HFF-Myc (cell line): Measurements from ENCODE around the gene GABRB1.
"Not testable (repeated sequence)": the region's sequence is repeated elsewhere in the genome, so short reads cannot be mapped to it uniquely, and the experiment has no call there.

Source experiments
- DNase-seq: peaks from one replicate; pipeline ENCODE4 v3.0.0-alpha.2; 2011; ENCODE audit warnings: low read depth; ENCODE audit errors: extremely low read depth
- H3K4me3 ChIP-seq: replicated peaks from 2 replicates; pipeline ENCODE4 v1.5.1; 2011; ENCODE audit warnings: low read depth, mild to moderate bottlenecking, control low read depth, low read length
- CTCF ChIP-seq: IDR thresholded peaks from 2 replicates; pipeline ENCODE4 v1.5.1; 2012; ENCODE audit warnings: mild to moderate bottlenecking, low read depth, low read length, control low read depth; ENCODE audit errors: missing control alignments

The GABRB1 gene

DNA sequence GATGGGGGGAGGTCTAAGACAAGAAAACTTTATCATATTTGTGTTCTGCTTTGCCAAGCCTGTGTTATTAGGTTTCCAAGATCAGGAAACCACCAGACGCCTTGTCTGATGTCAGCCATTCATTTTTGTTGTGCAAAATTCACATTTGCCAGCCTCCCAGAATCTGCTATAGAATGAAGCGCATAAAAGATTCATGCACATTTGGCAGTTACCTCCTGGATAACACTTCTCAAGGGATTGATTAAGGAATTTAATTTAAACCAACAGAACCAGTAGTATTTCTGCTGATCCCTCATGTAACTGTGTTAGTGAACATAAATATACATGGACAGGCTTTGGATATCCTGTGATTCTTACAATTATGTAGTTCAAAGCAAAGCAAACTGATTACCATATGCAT is 244.2 kb downstream of the GABRB1 start:
- no peak overlapping the region for H3K4me3 ChIP-seq
- DNase-seq, result no peak
- TF ChIP-seq CTCF, result no peak

DNA sequence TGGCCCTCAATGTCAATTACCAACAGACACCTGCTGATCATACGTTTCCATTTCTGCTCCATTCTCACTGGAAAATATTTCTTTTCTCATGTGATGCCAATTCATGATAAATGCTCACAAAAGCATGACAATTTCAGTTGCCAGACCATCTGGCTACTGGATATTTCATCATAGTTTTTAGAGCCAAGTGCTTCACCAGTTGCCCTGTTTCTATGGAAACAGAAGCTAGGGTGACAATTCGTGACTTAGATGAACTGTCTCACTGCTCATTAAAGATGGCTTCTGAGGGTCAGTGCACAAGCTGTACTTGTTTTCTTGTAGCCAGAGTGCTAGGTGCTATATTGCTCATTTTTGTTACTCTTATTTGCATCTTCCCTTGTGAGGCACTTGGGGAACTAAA is 247.3 kb downstream of the GABRB1 start:
- DNase-seq, result no peak
- TF ChIP-seq CTCF, result no peak
- H3K4me3 ChIP-seq, result no peak overlapping the region

- no peak for TF ChIP-seq CTCF
- DNase-seq, result peak; percentile 4
These were observed 256.4 kb downstream of the GABRB1 start for GRCh38 chr4:47287735-47288134.

GRCh38 chr4:47289805-47290204 is 258.4 kb downstream of the GABRB1 start:
- H3K4me3 ChIP-seq, result no peak overlapping the region
- TF ChIP-seq CTCF, result no peak
- DNase-seq, result no peak

More at GRCh38 chr4:47287735-47288134, 256.4 kb downstream of the GABRB1 start:
- no peak overlapping the region for H3K4me3 ChIP-seq

- not testable (repeated sequence) for H3K4me3 ChIP-seq, DNase-seq
These were observed 259.5 kb downstream of the GABRB1 start for GRCh38 chr4:47290873-47291272.

- H3K4me3 ChIP-seq, result no peak overlapping the region
- no peak for TF ChIP-seq CTCF
- DNase-seq, result no peak
These were observed 277.8 kb downstream of the GABRB1 start for GRCh38 chr4:47309165-47309564.

DNA sequence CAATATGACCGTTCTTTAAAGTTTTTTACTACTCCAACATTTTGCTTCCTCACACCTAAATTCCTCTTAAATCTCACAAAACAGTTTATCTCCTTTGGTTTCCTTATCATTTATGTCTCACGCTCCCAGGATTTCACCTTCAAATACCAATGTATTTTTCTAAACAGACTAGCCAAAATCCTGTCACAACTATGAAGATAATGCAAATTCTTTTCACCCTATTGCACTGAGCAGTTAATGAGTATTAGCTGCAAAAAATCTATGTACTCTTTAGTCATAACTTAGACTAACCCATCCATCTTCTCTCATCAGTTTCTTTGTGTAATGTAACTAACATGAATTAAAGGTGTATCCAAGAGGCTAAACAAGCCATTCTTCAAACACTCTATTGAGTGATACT is 280.8 kb downstream of the GABRB1 start:
- DNase-seq, result no peak
- no peak for TF ChIP-seq CTCF
- H3K4me3 ChIP-seq, result no peak overlapping the region

- H3K4me3 ChIP-seq, result no peak overlapping the region
- no peak for DNase-seq
- TF ChIP-seq CTCF, result no peak
These were observed 282.0 kb downstream of the GABRB1 start for GRCh38 chr4:47313384-47313783.
